Umbilical cord (tissue), 2 donors: ENCODE data around the gene AVPI1. TPM values are rescaled to one million over a fixed set of nuclear protein-coding genes. Genes with fewer than 3 reads are reported as not detected.
A peak's percentile ranks its signal among the peaks of the same experiment; 100 is the strongest.
"Not testable (repeated sequence)": the region's sequence is repeated elsewhere in the genome, so short reads cannot be mapped to it uniquely, and the experiment has no call there.

Source experiments
- DNase-seq: peaks from one replicate; pipeline ENCODE4 v3.0.0-alpha.2; 2015; ENCODE audit warnings: low spot score
- total RNA-seq: library from RNA; depleted of rRNA; stranded (reverse); fragments of >200 nt; gene quantifications from one replicate; pipeline ENCODE4 v1.2.3, GENCODE V29; 2014; ENCODE audit warnings: low replicate concordance; ENCODE audit not compliant: insufficient read depth

AVPI1 gene
- total RNA-seq, 1 donor from 2014 or later, result 7.0 TPM

DNA sequence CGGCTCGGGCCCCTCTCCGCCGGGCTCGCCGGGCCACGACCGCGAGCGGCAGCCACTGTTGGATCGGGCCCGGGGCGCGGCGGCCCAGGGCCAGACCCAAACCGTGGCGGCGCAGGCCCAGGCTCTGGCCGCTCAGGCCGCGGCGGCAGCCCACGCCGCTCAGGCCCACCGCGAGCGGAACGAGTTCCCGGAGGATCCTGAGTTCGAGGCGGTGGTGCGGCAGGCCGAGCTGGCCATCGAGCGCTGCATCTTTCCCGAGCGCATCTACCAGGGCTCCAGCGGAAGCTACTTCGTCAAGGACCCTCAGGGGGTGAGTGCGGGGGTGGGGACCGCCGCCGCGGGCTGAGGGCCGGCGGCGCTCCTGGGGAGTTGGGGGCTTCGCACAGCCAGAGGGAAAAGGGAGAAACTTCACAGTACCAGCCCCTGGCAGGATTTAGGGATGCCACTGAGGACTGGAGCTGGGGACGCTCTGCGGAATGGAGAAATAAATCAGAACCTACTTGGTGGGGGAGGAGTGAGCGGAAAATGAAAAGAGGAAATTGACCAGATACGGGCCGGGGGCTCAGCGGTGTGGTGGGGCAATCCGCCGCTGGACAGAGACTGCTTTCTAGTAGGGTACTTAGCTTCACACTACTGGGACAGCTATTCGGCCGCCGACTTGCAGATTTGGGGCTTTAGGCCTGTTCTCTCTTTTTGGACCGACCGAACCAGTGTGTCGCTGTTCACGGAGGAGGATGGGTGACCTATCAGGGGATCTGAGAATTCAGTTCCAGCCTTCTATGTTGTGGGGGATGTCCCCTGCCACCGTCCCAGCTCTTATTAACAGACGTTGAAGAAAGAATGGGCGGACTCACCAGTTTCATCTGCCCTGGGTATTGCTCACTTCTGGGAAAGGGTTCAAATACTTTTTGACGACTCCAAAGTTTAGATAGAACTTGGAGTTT, 45.9 kb downstream of the AVPI1 start:
- DNase-seq, result peak; percentile 43

DNA sequence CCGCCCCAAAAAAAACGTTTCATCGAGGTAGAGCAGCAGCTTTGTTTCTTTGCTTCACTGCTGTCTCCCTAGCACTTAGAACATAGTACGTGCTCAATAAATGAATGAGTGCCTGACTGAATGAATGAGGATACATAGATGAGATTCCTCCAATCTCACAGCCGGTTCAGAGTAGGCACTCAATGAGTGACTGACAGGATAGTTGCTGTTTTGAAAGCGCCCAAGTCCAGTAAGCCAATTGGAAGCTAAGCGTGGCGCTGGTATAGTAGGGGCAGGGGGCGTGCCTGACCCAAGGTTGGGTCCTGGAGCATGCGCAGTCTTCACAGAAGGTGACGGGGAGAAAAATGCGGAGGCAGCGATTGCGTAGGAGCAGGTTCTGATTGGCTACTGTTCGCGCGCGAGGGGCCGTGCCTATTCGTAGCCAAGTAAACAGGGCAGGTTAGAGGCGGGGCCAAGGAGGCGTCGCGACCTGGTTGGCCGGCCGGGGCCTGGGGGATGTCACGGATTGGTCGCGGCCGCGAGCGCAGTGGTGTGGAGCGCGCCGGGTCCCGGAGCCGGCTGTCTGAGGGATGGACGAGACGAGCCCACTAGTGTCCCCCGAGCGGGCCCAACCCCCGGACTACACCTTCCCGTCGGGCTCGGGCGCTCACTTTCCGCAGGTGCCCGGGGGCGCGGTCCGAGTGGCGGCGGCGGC, 46.7 kb downstream of the AVPI1 start, which contains the start of gene PI4K2A:
TSS of gene PI4K2A (plus strand) at position 498 of the 694 bp plus-strand sequence. CDS start at position 570, 72 bp downstream.
- DNase-seq, result peak; percentile 100

DNA sequence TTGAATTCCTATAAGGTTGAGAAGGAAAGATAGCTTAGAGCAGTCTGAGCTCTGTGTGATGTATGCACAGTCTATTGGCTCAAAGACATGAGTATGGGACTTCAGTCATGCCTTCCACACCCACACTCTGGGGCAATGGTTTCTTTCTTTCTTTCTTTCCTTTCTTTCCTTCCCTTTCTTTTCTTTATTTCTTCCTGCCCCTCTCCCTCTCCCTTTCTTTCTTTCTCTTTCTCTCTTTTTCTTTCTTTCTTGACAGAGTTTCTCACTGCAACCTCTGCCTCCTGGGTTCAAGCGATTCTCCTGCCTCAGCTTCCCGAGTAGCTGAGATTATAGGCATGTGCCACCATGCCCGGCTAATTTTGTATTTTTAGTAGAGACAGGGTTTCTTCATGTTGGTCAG, 48.0 kb downstream of the AVPI1 start:
- not testable (repeated sequence) for DNase-seq

DNA sequence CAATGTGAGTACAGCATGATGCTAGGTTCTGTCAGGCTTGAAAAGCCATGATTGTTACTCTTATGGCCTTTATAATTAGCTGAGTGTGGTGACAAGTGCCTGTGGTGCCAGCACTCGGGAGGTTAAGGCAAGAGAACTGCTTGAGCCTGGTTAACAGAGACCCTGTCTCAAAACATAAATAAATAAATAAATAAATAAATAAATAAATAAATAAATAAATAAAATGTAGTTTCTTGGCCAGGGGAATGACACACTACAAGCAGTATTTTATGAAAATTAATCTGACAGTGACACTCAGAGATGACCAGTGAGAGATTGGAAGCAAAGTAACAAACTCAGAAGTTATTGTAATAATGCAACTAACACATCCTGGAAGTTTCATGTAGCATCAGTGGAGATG, 51.5 kb downstream of the AVPI1 start:
- no peak for DNase-seq

DNA sequence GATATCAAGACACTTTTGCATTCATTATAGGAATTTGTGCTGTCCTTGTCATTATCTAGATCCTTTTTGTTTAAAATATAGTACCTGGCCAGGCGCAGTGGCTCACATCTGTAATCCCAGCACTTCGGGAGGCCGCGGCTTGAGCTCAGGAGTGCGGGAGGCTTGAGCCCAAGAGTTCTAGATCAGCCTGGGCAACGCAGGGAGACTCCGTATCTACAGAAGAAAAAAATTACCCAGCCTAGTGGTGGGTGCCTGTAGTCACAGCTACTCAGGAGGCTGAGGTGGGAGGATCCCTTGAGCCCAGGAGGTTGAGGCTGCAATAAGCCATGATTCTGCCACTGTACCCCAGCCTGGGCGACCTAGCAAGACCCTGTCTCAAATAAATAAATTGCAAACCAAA, 53.1 kb downstream of the AVPI1 start:
- no peak for DNase-seq

DNA sequence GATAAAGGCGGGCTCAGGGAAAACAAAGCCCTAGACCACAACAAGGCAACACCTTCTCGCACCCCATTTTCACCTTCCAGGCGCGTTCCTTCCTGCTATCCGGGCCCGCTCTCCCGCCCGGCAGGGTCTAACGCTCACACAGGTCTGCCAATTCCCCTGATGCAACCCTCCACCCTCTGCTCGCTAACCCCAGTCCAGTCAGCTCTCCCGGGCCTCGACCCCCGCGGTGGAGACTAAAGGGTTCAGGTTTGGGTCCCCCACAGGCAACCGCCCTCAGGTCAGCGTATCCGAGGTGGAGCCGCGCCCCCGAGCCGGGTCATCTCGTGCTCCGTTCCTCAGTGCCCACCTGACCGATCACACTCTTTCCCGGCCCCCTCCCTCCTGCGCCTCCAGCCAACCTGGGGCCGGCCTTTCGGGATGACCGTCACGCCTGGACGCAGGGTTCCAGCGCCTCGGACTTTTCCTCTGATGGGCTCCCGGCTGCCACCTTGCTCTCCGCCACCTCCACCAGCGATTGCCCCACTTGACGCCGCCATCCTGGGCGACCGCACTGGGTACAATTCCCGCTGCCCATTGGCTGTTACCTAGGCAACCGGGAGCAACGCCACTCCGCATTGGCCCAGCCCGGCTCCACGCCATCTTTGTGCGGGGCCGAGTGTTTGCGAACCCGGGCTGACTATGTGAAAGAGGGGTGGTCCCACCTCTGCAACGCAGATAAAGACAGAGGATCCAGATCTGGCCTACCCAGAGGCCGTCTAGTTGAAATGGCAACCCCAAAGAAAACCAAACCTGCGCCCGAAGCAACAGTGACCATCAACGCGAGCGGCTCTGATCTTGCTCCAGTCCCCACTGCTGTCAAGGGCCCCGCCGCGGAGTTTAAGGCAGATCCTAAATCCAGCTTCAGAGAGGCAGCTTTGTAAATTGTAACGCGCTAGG, 53.8 kb downstream of the AVPI1 start, which contains the start of gene MORN4:
TSS of gene MORN4 (minus strand) at position 552 of the 936 bp plus-strand sequence. CDS start 13,847 bp downstream, outside the sequence.
- peak; percentile 95 for DNase-seq

DNA sequence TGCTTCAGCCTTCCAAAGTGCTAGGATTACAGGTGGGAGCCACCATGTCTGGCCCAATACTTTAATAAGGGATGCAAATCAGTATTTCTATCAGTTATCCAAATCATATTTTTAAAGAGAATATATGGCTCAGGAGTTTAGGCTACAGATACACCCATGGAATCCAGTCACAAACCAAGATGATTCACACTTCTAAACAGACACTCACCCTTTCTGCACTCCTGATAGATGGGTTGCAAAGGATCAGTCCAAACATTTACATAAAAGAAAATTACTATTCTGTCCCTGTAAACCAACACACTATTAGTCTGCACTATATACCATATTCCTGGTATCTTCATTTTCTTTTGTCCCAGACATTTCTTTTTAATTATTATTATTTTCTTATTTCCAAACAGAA, 55.9 kb downstream of the AVPI1 start:
- no peak for DNase-seq

DNA sequence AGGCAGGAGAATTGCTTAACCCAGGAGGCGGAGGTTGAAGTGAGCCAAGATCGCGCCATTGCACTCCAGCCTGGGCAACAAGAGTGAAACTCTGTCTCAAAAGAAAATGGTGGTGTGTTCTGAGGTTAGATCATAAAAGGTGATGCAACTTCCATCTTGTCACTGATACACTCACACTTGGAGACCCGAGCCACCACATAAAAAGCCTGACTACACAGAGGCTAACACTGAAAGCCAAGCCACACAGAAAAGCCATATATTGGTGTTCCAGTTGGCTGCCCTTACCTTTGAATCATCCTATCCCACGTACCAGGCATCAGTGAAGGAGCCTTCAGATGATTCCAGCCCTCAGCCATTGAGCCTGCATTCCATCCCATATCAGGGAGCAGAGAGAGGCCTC, 57.8 kb downstream of the AVPI1 start:
- DNase-seq, result no peak

DNA sequence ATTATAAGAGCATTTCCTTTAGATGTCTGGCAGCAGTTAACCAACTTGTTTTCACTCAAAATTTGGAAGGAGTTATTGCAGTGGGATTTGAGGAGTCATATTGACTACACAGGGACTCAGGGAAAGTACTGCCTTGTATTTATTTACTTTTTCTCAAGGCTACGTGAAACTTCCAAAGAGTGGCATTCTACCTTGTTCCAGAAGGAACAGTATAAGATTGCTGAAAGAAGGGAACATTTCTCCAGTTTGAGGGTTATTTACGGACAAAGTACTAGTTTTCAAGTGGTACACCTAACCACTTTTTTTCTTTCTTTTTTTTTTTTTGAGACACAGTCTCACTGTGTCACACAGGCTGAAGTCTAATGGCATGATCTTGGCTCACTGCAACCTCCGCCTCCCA, 58.8 kb downstream of the AVPI1 start:
- DNase-seq, result no peak

DNA sequence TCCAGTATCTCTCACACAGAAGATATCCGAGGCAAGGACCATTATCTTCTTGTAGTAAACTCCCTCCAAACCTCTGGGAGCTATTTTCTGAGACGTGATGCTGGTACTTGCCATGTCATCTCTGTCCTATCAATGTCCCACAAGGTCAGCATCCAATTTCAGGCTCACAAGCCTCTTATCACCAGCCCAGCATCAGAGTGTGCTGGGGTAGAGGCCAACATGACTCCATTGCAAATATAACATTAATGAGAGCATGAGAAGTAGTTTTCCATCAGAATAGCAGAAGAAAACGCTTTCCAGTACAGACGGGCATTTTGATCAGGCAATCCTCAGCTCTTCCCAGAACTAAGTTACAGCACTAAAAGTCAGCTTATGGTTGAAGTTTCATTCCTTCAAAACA, 59.3 kb downstream of the AVPI1 start:
- DNase-seq, result no peak

Other genes with a start within 250 kb of the AVPI1 start
- gene EXOSC1, start 241.2 kb downstream of the AVPI1 start, total RNA-seq, result 16.1 TPM
- 35.9 TPM for gene ZDHHC16, start 241.1 kb downstream of the AVPI1 start, total RNA-seq
- 66.2 TPM for gene MMS19, start 188.8 kb downstream of the AVPI1 start, total RNA-seq
- 16.9 TPM for gene UBTD1, start 188.3 kb downstream of the AVPI1 start, total RNA-seq
- not detected for gene ANKRD2, start 114.5 kb downstream of the AVPI1 start, total RNA-seq
- gene HOGA1, start 102.9 kb downstream of the AVPI1 start, total RNA-seq, result 5.1 TPM
- gene C10orf62, start 97.5 kb downstream of the AVPI1 start, total RNA-seq, result 0.96 TPM
- 0.48 TPM for gene MORN4, start 53.7 kb downstream of the AVPI1 start, total RNA-seq
- gene PI4K2A, start 46.6 kb downstream of the AVPI1 start, total RNA-seq, result 11.6 TPM
- gene MARVELD1, start 26.5 kb upstream of the AVPI1 start, total RNA-seq, result 29.1 TPM
- gene ZFYVE27, start 49.9 kb upstream of the AVPI1 start, total RNA-seq, result 11.6 TPM
- 0.48 TPM for gene SFRP5, start 84.8 kb upstream of the AVPI1 start, total RNA-seq
- 0.96 TPM for gene GOLGA7B, start 162.6 kb upstream of the AVPI1 start, total RNA-seq